Measurements from ENCODE around the gene ARHGAP8.

GRCh38 chr22:44807915-44808690, 55.7 kb downstream of the ARHGAP8 start:
- no peak for TF ChIP-seq CTCF (IDR thresholded peaks at IDR 0.05; ENCODE audit: insufficient read depth, low read length)
- no peak for TF ChIP-seq GABPA (IDR thresholded peaks at IDR 0.05; ENCODE audit: low read depth)

Data from HL-60 (cell line).